B cell (primary cell): ENCODE results near the gene GPR152. TPM values are rescaled to one million over a fixed set of nuclear protein-coding genes. Genes with fewer than 3 reads are reported as not detected.

ENCODE experiments used
- ATAC-seq: fragments of 200-7000 bp; cut with Tn5 transposase; one replicate; pipeline ENCODE4 v1.10.0; 2021; ENCODE audit warnings: low read depth, mild to moderate bottlenecking, moderate number of reproducible peaks, moderate library complexity
- CTCF ChIA-PET: fragments of 350-600 bp; sonication (Branson Sonifier 250); formaldehyde crosslinking; loops from one replicate; lab custom pipeline; 2021; ENCODE audit warnings: antibody characterized with exemption, inconsistent platforms; lab: Charles Lee
- POLR2A ChIA-PET: fragments of 350-600 bp; sonication (Branson Sonifier 250); formaldehyde crosslinking; loops from one replicate; lab custom pipeline; 2021; ENCODE audit warnings: antibody characterized with exemption; lab: Charles Lee
- DNase-seq: peaks from one replicate; pipeline ENCODE4 v3.0.0; 2013
- H2AFZ ChIP-seq: 2 replicates; pipeline ENCODE4 v1.6.1; 2012; ENCODE audit warnings: mild to moderate bottlenecking, low read depth, low read length; ENCODE audit not compliant: insufficient read depth, poor library complexity, severe bottlenecking
- H3K27ac ChIP-seq, 2 donors: 1 replicate in 1 of 2; 2 replicates in 1 of 2; pipeline ENCODE4 v1.5.1; 2012 to 2013; ENCODE audit warnings: low read length in 2 of 2, mild to moderate bottlenecking in 2 of 2, moderate library complexity in 1 of 2
- H3K27me3 ChIP-seq, 4 experiments: fragments of 200-600 bp in 1 of 4; sonication (generic) in 1 of 4; replicated peaks in 1 of 4; 1 replicate in 2 of 4; 2 replicates in 2 of 4; pipeline versions ENCODE4 v1.6.1 to v1.7.0; 2013 to 2016; ENCODE audit warnings: low read length in 3 of 4, mild to moderate bottlenecking in 2 of 4, mixed read lengths in 1 of 4, moderate library complexity in 1 of 4; ENCODE audit not compliant: insufficient read depth in 4 of 4, control insufficient read depth in 3 of 4; ENCODE audit errors: control extremely low read depth in 1 of 4
- H3K36me3 ChIP-seq, 2 experiments: replicated peaks in 1 of 2; 1 replicate in 1 of 2; 2 replicates in 1 of 2; pipeline versions ENCODE4 v1.6.1 to v1.7.1; 2013; ENCODE audit warnings: low read length in 1 of 2; ENCODE audit not compliant: insufficient read depth in 2 of 2, control insufficient read depth in 1 of 2; ENCODE audit errors: control extremely low read depth in 1 of 2, extremely low read depth in 1 of 2
- H3K4me1 ChIP-seq, 2 donors: fragments of 200-600 bp in 1 of 2; sonication (generic) in 1 of 2; 1 replicate in 1 of 2; 2 replicates in 1 of 2; pipeline versions ENCODE4 v1.5.1 to v1.6.1; 2013 to 2017; ENCODE audit warnings: low read length in 2 of 2; ENCODE audit not compliant: control insufficient read depth in 2 of 2, insufficient read depth in 2 of 2
- H3K4me2 ChIP-seq: replicated peaks from 2 replicates; pipeline ENCODE3; 2012; ENCODE audit warnings: mild to moderate bottlenecking, low read depth, low read length; ENCODE audit not compliant: poor library complexity, severe bottlenecking
- H3K4me3 ChIP-seq, 5 experiments: fragments of 200-600 bp in 1 of 5; sonication (generic) in 1 of 5; 1 replicate in 3 of 5; 2 replicates in 2 of 5; pipeline versions ENCODE4 v1.5.1 to v1.7.0; 2011 to 2016; ENCODE audit warnings: low read length in 4 of 5, mild to moderate bottlenecking in 4 of 5, low read depth in 2 of 5, control low read depth in 1 of 5, moderate library complexity in 1 of 5; ENCODE audit not compliant: insufficient read depth in 1 of 5; ENCODE audit errors: control extremely low read depth in 1 of 5, extremely low read depth in 1 of 5
- H3K79me2 ChIP-seq: fragments of 200-600 bp; sonication (generic); one replicate; pipeline ENCODE4 v1.6.0; 2016; ENCODE audit warnings: low read length; ENCODE audit not compliant: control insufficient read depth, insufficient read depth
- H3K9ac ChIP-seq: fragments of 200-600 bp; sonication (generic); 2 replicates; pipeline ENCODE4 v1.6.1; 2017; ENCODE audit warnings: mild to moderate bottlenecking, low read length, moderate library complexity
- H3K9me3 ChIP-seq, 3 donors: one replicate each; pipeline versions ENCODE4 v1.6.1 to v1.7.1; 2013; ENCODE audit warnings: low read length in 2 of 3; ENCODE audit not compliant: control insufficient read depth in 2 of 3, insufficient read depth in 1 of 3; ENCODE audit errors: control extremely low read depth in 1 of 3
- H4K20me1 ChIP-seq: 2 replicates; pipeline ENCODE4 v1.6.0; 2012; ENCODE audit warnings: mild to moderate bottlenecking, low read length; ENCODE audit not compliant: insufficient read depth, control insufficient read depth, poor library complexity, severe bottlenecking
- H3K27ac Mint-ChIP-seq: one replicate; pipeline ENCODE4 v1.8.0; 2021; ENCODE audit warnings: mixed read lengths
- H3K27me3 Mint-ChIP-seq: one replicate; pipeline ENCODE4 v1.8.0; 2021; ENCODE audit warnings: mixed read lengths
- H3K4me1 Mint-ChIP-seq: one replicate; pipeline ENCODE4 v1.8.0; 2021; ENCODE audit warnings: mixed read lengths
- H3K4me3 Mint-ChIP-seq: one replicate; pipeline ENCODE4 v1.8.0; 2021; ENCODE audit warnings: mixed read lengths
- H3K9me3 Mint-ChIP-seq: one replicate; pipeline ENCODE4 v1.8.0; 2022; ENCODE audit warnings: mixed read lengths; ENCODE audit not compliant: insufficient read depth
- EZH2 ChIP-seq: IDR thresholded peaks from 2 replicates; pipeline ENCODE4 v1.6.1; 2012; ENCODE audit warnings: borderline replicate concordance, low read depth, mild to moderate bottlenecking, moderate library complexity, low read length; ENCODE audit not compliant: insufficient read depth, poor library complexity, severe bottlenecking
- whole genome bisulfite sequencing: methylation state at CpG from one replicate; pipeline ENCODE4 v1.1.5; 2013; ENCODE audit warnings: missing lambda C conversion rate; ENCODE audit not compliant: insufficient coverage; 5-methylcytosine and 5-hydroxymethylcytosine counted together
- intact Hi-C: fragments of 100-400 bp; cut with micrococcal nuclease; formaldehyde crosslinking; loops from one replicate; pipeline ENCODE4 v1.10.0; 2022
- polyA plus RNA-seq: library from polyadenylated mRNA; depleted of rRNA; stranded (reverse); fragments of >200 nt; gene quantifications from 2 replicates; pipeline ENCODE4 v1.2.3, GENCODE V29; 2012
- total RNA-seq, 2 donors: library from RNA; stranded (reverse); fragments of 120-200 nt in 1 of 2; gene quantifications; 1 replicate in 1 of 2; 2 replicates in 1 of 2; pipeline versions ENCODE4 v1.2.3 to v1.2.4, GENCODE V29; 2013 to 2022
- TF ChIP-seq, protein P1 (sequence below): fragments of 200-600 bp; IDR thresholded peaks from one replicate; pipeline ENCODE4 v1.8.0; 2022; ENCODE audit warnings: antibody characterized with exemption, mild to moderate bottlenecking

The GPR152 gene
- total and polyA plus RNA-seq, 2 donors (not counting 1 experiment from before 2014, with no cell fraction given), result 0.24 TPM; not detected in 1

DNA sequence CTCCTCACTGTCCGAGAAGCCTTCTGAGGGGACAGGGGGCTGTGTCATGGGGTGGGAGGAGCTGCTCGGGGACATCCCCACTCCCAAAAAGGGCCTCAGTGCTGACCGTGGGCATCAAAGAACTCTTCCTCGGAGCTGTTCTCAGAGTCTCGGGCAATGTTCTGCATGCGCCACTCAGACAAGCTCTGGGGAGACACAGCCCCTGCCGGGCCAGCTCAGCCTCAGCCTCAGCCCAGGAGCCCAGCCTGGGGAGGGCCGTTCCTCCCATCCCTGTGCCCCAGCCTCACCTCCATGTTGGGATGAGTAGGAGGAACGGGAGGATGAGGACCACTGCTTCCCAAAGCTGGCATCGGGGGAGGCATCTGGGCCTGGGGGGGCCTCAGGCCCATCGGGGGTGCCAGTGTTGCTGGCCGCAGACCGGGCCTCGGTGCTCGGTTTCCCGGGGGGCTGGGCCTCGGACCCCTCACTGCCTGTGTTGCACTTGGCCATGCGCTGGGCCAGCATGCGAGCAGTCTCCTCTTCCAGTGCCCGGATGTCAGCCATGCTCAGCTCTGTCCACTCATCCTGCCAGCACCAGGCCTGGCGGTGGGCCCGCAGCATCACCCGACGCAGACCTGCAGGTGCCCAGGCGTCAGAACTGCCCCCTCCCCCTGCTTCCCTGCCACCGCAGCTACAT lies 47.4 kb upstream of the GPR152 start:
- H4K20me1 ChIP-seq, result peaks cover 57% of the 10 kb centered on the region
- no peak overlapping the region for H2AFZ ChIP-seq
- no peaks in the 10 kb centered on the region for H3K9me3 Mint-ChIP-seq
- 97% methylated on average over 20 of the region's 26 CpGs for WGBS
- H3K27me3 ChIP-seq, result no peaks in the 10 kb centered on the region
- no peak for DNase-seq
- no peak overlapping the region for H3K4me3 ChIP-seq
- H3K4me2 ChIP-seq, result no peak overlapping the region
- no peak for ATAC-seq
- no peak overlapping the region for H3K9ac ChIP-seq
- no peaks in the 10 kb centered on the region for H3K9me3 ChIP-seq
- H3K4me1 ChIP-seq, result peaks cover 11 to 16% of the 10 kb centered on the region in 2 donors
- CTCF ChIA-PET, result no interaction called here
- no peak overlapping the region for H3K27ac Mint-ChIP-seq
- H3K79me2 ChIP-seq, result peaks cover 38% of the 10 kb centered on the region
- TF ChIP-seq EZH2, result no peak
- TF ChIP-seq, protein P1, sequence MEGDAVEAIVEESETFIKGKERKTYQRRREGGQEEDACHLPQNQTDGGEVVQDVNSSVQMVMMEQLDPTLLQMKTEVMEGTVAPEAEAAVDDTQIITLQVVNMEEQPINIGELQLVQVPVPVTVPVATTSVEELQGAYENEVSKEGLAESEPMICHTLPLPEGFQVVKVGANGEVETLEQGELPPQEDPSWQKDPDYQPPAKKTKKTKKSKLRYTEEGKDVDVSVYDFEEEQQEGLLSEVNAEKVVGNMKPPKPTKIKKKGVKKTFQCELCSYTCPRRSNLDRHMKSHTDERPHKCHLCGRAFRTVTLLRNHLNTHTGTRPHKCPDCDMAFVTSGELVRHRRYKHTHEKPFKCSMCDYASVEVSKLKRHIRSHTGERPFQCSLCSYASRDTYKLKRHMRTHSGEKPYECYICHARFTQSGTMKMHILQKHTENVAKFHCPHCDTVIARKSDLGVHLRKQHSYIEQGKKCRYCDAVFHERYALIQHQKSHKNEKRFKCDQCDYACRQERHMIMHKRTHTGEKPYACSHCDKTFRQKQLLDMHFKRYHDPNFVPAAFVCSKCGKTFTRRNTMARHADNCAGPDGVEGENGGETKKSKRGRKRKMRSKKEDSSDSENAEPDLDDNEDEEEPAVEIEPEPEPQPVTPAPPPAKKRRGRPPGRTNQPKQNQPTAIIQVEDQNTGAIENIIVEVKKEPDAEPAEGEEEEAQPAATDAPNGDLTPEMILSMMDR, result no peak
- POLR2A ChIA-PET, result interaction anchor here (0.5 kb wide), 1 partner anchor 79 kb away, joined by 4 read pairs; no protein-coding TSS in a partner anchor
- no peaks in the 10 kb centered on the region for H3K27me3 Mint-ChIP-seq
- no peak overlapping the region for H3K27ac ChIP-seq
- H3K4me1 Mint-ChIP-seq, result peaks cover 20% of the 10 kb centered on the region
- intact Hi-C loops, result no loop called here
- H3K4me3 Mint-ChIP-seq, result no peak overlapping the region
- peaks cover 0 to 77% of the 10 kb centered on the region in 2 experiments for H3K36me3 ChIP-seq

DNA sequence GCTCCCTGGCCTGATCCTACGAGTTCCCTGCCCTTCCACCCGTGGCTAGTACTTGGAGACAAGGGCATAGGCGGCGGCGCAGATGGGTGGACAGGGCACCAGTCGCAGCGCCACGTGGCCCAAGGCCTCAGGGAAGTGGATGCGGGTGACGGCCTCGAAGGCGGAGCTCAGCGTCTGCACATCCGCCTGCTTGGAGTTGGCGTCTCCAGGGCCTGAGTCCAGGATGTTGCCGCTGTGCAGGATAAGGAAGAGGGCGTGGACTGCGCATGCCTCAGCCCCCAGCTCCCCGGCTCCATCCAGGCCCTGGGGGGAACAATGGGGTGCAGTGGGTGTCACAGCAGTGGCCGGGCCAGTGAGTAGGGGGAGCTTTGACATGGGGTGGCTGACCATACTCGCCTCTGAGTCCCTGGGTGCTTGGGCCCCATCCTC lies 46.0 kb upstream of the GPR152 start:
- no peak for DNase-seq
- H3K27ac Mint-ChIP-seq, result no peak overlapping the region
- peaks cover 6 to 8% of the 10 kb centered on the region in 2 donors for H3K4me1 ChIP-seq

More for the DNA sequence above, 46.0 kb upstream of the GPR152 start:
- Histone ChIP-seq H4K20me1 (peaks cover 45% of the 10 kb centered on the region), H3K79me2 (peaks cover 27% of the 10 kb centered on the region), H3K4me3 (no peak overlapping the region), H3K27me3 (no peaks in the 10 kb centered on the region), H3K36me3 (peaks cover 0 to 83% of the 10 kb centered on the region in 2 experiments), H3K9me3 (no peaks in the 10 kb centered on the region), H3K27ac (no peak overlapping the region), H3K9ac (no peak overlapping the region), H3K4me2 (no peak overlapping the region), H2AFZ (no peak overlapping the region)
- Mint-ChIP-seq H3K4me1 (peaks cover 10% of the 10 kb centered on the region), H3K27me3 (no peaks in the 10 kb centered on the region), H3K9me3 (no peaks in the 10 kb centered on the region), H3K4me3 (no peak overlapping the region)
- 97% methylated on average over 21 of the region's 21 CpGs for WGBS
- POLR2A ChIA-PET, result no interaction called here
- CTCF ChIA-PET, result no interaction called here
- intact Hi-C loops, result no loop called here
- TF ChIP-seq EZH2, result no peak
- TF ChIP-seq, protein P1, result no peak
- no peak for ATAC-seq
